Measurements from ENCODE around the gene CA5A.
A peak's percentile ranks its signal among the peaks of the same experiment; 100 is the strongest.

The CA5A gene

GRCh38 chr16:87961623-87962022, 25.3 kb upstream of the CA5A start:
- no peak for DNase-seq

GRCh38 chr16:87960852-87961251, 24.5 kb upstream of the CA5A start:
- no peak for DNase-seq

DNA sequence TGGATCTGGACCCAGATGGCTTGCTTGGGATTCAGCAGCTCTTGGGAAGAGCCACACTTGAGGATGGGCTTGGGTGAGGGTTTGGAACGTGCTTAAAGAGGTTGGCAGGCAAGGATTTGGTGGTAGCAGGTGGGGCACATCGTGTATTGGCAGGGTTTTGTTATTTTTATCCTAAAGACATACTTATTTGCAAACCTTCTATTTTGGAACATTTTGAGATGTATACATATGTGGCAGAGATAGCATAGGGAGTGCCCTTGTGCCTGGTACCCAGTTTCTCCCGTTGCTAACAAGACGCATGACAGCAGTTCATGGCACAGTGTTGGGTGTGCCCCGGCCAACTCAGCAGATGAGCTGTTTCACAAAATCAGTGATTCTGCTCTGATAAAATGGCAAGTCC, 24.0 kb upstream of the CA5A start:
- DNase-seq = no peak

DNA sequence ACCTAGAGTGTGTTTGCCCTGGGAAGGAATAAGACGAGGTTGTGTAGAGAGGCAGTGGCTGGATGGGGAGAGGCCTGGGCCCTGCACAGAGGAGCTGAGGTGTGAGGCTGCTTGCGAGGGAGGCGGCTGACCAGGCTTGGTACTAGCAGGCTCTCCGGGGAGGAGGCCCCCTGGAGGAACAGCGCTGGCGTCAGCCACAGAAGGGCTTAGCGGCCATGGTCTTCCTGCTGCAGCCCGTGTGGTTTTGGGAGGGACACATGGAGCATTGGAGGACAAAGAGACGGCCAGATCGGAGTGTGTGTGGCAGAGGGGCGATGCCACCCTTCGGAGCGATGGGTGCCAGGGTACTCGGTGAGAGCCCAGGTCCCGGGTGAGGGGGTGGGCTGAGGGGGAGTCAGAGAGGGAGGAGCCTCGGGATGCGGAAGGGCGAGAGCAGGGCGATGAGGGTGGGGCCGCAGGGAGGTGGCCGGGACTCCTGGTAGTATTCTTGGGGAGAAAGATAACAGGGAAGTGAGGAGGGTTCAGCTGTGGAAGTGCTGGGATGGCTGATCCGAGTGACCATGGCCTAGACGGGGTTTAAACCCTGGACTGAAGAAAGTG, 23.2 kb upstream of the CA5A start:
- no peak for DNase-seq

GRCh38 chr16:87958632-87959031, 22.3 kb upstream of the CA5A start:
- no peak for DNase-seq

- DNase-seq = no peak
Observed at GRCh38 chr16:87957296-87958094, 21.2 kb upstream of the CA5A start.

- DNase-seq = no peak
Observed at GRCh38 chr16:87956365-87957231, 20.3 kb upstream of the CA5A start.

DNA sequence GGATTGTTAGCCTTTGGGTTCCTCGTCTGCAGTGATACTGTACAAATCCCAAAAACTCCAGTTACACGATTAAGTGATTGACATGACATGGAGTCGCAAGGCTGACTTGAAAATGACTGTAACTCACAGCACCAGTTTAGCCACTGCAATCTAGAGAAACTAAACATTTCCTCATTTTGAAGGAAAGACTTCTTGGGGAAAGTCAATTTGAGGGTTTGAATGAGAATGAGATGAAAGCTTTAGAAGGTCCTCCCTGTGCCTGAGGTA, 19.7 kb upstream of the CA5A start:
- no peak for DNase-seq

DNA sequence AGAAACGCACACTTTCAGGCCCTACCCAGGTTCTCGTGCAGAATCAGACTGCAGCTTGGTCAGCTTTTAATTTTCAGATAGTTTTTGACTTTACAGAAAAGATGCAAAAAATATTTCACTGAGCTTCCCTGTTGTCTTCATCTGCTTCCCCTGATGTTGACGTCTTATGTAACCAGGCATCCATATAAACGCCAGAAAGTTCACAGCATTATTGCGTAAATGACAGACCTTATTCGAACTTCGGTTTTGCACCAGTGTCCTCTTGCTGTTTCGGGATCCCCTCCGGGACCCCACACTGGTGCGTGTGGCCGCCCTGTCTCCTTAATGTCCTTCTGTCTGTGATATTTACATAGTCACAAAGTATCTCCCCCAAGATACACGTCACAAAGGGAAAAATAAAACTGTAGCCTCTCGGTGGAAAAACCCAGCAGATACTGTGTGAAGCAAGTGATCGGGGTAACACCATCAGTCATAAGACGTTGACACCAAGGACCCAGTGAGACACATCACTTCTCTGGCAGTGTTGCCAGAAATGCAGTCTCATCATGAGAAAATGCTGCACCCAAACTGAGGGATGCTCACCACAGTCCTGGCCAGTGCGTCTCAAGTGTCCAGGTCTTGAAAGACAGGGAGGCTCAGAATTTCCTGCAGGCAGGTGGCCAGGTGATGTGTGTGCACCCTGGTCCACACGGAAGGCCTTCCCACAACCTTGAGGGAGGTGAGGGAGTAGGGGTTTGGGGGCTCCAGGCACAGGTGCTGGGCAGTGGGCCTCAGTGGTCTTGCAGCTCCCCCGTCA, 19.2 kb upstream of the CA5A start:
- no peak for DNase-seq

- no peak for DNase-seq
Observed at GRCh38 chr16:87954826-87955225, 18.5 kb upstream of the CA5A start.

DNA sequence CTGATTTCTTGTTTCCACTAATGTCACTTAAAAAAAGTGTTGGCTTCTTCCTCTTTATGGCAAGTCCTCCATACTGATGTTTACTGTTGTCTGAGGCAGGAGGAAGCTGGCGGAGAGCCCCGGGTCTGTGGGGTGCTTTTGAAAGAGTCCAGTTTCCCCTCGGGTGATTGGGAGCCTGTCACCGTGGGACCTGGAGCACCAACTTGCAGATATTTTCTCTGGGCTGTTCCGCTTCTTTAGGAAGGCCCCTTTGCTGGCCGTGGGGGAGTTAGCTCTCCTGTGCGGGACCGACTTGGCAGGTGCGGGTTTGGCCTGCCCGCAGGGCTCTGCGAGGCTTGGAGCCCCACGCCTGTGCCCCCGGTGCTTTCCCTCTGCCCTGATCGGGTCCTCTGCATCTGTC, 18.0 kb upstream of the CA5A start:
- no peak for DNase-seq

DNA sequence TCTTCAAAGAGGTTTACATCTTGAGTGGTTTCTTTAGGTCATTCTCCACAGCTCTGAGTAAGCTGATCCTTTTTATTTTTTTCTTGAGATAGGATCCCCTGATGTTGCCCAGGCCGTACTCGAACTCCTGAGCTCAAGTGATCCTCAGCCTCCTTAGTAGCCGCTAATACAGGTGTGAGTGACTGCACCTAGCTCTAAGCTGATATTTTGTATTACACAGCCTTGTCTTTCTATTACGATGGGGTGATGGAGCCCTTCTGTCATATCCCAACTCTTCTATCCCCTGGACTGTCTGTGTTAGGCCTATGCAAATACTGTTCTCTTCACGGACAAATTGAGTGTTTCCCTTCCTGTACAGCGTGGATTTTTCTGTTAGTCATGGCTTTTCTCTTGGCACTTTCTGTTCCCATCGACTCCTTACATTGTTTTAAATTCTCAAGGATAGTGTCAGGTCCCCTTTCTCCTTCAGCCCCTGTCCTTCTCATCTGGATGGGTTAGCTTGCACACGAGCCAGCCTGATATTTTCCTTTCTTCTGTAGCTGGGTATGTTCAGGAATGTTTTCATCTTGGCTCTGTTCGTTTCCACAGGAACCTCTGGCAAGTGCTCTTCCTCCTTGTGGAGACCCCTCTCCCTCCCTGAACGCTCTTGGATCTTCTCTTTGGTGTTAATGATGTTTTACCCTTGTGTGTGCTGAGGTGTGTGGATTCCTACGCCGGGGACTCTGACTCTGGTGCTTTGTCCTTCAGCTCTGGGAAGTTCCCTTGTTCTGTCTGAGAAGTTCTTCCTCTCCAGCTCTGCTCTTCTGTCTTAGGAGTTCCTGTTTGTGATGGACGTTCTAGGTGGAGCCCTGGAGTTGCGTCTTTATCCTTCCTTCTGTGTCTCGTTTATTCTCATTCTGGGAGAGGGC, 17.2 kb upstream of the CA5A start:
- DNase-seq = no peak

GRCh38 chr16:87952751-87953150, 16.4 kb upstream of the CA5A start:
- no peak for DNase-seq

DNA sequence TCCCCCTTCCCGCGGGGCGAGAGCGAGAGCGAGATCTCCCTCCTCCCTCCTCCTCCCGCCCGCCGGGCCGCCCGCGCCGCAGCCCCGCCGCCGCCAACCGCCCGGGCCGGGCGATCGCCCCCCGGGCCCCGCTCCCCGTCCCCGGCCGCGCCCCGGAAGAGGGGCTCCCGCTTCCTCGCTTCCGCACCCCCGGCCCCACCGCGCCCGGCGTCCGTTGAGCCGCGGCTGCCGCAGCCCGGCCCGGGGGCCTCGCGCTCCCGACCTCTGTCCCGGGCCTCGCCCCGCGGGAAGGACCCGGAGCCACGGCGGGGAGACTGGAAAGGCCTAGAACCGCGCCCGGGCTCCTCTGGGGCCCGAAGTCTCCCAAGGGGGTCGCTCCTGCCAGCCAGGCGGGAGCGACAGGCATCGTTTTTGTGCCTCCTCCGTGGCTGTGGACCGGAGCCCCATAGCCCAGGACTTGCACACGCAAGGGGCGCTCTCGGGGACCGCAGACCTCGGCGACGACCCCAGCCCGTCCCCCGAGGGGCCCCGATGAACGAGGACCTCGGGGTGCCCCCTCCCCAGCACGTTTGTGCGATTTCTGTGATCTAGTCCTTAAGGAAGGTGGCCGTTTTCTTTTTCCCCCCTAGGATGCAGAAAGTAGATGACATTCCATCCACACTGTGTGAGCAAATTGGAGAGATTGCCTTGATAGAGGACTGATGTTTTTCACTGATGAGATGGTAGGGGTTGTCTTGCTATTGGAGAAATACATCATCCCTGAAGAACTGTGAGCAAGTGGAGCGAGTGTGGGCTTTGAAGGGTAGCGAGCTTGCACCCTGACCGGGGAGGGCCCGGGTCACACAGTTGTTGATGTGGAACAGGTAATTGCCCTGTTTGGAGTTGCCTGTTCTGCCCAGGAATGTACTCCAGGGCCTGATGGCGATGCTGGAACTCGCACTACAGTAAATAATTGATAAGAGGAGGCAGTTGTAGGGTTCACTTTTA, 15.5 kb upstream of the CA5A start:
- DNase-seq = no peak

- DNase-seq = peak; percentile 82
Observed at GRCh38 chr16:87950765-87951551, 14.6 kb upstream of the CA5A start, which contains the start of gene BANP. BANP (plus strand) TSS chr16:87951434; CDS start chr16:87975116, 23,682 bp downstream.

DNA sequence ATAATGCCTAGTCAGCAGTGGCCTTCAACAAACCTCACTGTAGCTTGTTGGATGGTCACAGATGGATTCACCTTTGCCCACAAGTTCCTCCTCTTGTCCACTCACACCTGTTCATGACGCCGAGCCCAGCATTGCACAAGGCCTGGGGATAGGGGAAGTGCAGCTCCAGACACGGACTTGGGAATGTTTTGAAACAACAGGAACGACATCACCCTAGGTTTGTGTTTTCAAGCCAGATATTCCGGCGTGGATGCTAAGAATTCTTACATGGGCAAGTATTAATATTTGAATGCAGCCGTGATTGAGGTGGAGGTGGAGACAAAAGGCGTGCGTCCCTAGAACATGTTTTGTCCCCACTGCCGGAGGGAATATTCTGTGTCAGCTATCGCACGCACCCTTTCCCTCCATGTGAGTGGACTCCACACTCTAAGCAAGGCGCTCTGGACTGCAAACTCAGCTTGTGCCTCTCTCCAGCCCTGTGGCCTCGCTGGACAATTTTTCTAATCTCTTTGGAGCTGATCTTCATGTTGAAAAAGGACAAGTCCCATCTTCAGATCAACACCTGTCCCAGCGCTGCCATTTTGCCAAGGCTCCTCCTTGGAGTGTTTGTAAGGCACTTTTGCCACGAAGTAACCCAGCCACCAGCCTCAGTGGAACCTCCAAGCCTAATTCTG, 12.9 kb upstream of the CA5A start:
- no peak for DNase-seq

DNA sequence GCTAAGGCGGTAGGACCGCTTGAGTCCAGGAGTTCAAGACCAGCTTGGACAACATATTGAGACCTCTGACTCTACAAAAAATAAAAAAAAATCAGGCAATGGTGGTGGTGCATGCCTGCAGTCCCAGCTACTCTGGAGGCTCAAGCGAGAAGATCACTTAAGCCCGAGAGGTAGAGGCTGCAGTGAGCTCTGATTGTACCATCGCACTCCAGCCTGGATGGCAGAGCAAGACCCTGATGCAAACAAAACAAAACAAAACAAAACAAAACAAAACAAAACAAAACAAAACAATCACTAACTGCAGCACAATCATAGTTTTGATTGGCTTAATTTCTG, 12.4 kb upstream of the CA5A start:
- DNase-seq = no peak

DNA sequence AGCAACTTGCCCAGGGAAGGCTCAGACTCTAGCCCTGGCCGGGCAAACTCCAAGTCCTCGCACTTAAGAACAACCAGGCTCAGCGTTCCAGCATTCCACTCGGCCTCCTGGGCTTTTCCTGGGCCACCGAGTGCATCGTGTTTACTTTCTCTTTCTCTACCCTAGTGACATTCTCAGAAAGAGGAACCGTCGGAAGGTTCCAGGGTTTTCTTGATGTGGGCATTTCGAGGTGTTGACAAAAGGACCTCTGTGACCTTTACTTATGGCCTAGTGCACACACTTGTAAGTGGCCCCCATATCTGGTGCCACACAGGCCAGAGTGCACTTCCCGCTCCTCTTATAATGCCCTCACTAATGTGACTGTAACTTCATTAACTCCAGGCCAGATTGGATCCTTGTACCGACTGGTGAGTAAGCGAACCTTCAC, 11.8 kb upstream of the CA5A start:
- DNase-seq = no peak

DNA sequence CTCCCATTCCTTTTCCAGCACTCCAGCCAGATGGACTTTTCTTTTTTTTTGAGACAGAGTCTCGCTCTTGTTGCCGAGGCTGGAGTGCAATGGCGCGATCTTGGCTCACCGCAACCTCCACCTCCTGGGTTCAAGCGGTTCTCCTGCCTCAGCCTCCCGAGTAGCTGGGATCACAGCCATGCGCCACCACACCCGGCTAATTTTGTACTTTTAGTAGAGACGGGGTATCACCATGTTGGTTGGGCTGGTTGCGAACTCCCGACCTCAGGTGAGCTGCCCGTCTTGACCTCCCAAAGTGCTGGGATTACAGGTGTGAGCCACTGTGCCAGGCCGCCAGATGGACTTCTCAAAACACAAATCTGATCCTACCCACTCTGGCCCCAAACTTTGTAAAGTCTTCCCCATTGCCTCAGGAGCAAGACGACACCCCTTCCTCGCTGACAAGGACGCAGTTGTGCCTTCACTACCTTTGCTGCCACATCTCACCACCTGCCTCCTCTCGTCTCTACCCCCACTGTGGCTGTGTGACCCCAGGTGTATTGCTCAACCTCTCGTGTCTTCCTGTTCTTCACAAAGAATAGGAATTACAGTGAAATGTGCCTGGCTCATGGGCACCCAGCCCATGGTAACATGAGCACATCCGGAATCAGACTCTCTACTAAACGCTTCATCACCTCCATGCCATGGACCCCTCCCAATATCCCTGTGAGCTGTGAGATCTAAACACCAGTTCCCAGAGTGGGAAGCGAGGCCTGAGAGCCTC, 11.2 kb upstream of the CA5A start:
- no peak for DNase-seq

Data from NCI-H1048 (cell line).